GM19193 (cell line): ENCODE data around the gene FHOD3.

Experiments
- POLR2A ChIP-seq: IDR thresholded peaks from 4 replicates; pipeline ENCODE4 v1.6.1; 2011; ENCODE audit not compliant: insufficient read depth, insufficient read length; ENCODE audit errors: extremely low read depth

Gene FHOD3

DNA sequence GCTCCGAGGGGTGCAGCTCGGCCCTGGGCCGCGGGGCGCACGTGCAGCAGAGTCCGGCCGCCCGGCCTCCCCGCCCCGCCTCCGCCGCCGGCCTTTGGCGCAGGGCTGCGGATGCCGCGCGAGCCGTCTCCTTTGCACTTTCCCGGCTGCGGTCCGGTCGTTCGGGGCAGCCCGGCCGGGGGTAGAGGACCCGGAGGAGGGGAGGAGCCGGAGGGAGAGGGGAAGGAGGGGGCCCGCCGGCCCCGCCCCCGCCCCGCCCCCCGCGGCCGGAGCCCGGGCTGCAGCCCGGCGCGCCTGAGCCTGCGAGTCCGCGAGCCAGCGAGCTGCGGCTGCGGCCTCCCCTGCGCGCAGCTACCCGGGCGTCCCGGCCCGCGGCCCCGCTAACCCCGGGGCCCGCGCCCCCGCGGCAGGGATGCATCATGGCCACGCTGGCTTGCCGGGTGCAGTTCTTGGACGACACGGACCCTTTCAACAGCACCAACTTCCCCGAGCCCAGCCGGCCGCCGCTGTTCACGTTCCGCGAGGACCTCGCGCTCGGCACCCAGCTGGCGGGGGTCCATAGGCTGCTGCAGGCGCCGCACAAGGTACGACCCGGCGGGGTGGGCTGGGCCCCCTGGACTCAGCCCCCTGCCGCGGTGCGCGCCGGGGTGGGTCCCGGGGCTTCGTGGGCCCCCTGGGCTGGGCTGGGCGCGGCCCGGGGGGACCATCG, at the start of gene FHOD3:
Gene FHOD3 (plus strand): TSS at position 297 of the 709 bp plus-strand sequence. CDS start 123 bp downstream, at position 420.
- TF ChIP-seq POLR2A, result no peak

- TF ChIP-seq POLR2A, result no peak
These were observed 48.1 kb upstream of the FHOD3 start for GRCh38 chr18:36249392-36249791.

- TF ChIP-seq POLR2A, result no peak
These were observed 46.7 kb upstream of the FHOD3 start for GRCh38 chr18:36250827-36251226.

DNA sequence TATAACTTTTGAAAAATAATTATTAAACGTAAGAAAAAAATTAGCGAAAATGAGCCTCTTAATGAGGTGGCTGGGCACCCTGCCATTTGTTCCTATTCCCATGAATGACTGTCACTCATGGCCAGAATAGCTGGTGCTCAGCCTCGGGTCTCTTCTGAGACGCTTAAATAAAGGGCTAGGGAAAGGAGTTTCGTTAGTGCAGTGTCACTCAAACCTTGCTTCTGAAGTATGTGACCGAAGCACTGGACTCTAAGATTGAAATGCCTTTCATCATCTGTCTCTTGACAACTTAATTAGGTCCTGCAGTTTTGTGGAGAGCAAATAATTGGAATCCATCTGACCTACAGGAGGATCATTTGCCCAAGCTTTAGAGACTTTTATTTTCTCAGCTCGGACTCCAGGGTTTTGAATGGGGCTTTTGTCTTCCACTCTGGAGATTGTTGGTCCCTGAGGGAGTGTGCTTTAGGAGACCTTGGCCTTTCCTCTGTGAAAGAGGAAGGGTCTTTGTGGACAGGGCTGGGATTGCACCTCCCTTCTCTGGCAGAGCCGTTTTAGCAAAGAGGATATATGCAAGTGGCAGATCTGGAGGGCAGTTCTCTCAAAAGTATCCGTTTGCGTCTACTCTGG, 42.3 kb upstream of the FHOD3 start:
- no peak for TF ChIP-seq POLR2A

DNA sequence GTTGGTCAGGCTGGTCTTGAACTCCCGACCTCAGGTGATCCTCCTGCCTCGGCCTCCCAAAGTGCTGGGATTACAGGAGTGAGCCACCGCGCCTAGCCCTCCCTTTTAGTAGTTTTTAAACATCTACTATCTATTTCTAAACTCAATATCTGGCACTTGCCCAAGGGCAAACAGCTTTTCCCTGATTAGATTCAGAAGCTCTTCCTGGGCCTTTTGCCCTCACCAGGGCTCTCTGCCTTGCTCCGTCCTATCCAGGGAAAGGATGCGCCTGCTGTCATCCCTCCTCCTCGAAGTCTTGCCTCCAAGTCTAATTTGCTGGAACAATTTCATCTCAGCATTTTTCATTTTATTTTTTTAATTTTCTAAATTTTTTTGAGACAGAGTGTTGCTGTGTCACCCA, 41.4 kb upstream of the FHOD3 start:
- TF ChIP-seq POLR2A, result no peak

GRCh38 chr18:36262971-36263370, 34.5 kb upstream of the FHOD3 start:
- no peak for TF ChIP-seq POLR2A

DNA sequence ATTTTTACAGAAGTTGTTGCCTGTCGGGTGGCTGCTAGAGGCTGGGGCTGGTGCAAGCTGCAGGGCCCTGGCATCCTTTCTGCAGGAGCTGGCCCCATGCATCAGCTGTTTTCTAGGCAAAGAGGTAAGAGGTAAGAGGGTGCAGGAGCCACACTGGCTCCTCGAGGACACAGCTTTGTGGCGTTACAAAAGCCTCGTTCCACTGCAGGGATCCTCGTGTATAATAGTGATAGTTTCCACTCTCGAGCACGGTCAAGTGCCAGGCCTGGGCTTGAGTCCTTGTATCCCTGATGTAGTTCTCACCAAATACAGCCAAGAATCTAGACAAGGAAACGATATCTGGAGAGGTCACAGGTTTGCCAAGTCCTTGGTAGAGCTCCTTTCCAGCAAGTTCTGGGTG, 33.2 kb upstream of the FHOD3 start:
- TF ChIP-seq POLR2A, result no peak

DNA sequence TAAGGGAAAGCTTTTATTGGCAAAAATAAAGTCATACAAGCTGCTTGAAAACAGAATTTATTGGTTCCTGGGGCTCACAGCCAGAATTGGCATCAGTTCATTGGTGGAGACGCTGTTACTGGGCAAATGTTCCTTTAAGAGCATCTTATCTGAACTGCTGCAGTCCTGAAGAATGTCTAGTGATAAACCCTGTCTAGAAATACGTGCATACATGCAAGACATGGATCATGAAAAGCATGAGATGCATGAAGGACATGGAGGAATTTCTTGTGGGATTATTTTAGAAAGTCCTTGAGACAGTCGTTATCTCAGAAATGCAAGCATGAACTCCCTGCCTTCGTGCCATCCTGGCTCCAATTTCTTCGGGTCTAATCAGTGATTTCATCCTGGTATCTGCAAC, 32.5 kb upstream of the FHOD3 start:
- no peak for TF ChIP-seq POLR2A

DNA sequence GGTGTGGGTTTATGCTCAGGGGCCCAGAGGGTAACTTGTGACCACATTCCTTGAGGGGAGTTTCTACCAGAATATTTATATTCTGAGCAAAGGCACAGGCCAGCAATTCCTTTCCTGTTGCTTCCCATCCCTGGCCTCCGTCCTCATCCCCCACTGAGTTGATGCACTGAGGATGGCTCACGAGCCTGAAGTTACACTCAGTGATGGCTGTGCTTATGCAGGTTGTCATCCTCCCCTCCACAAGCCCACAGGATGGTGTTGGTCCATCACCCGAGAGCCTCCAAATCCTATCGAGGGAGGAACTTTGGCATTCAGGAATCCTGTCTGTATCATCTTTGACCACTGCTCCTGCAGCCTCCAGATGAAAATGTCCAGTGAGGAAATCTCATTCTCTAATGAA, 28.4 kb upstream of the FHOD3 start:
- no peak for TF ChIP-seq POLR2A

GRCh38 chr18:36271153-36271552, 26.4 kb upstream of the FHOD3 start:
- TF ChIP-seq POLR2A, result no peak

DNA sequence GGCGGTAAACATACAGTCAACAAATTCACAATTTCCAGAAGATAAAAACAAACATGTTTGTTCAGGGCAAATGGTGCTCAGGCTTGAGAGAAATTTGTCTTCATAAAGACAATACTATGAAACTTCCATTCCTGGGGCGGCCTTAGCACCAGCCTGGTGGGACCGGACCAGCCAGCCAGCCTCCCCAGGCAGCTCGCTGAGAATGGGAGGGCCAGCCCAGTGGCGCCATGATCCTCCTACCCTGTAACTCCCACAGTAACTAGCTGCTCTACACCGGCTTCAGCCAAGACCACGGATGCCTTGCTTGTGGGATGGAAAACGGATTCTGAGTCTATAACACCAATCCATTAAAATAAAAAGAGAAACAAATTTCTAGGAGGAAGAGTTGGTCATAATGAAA, 24.2 kb upstream of the FHOD3 start:
- no peak for TF ChIP-seq POLR2A

- TF ChIP-seq POLR2A, result no peak
These were observed 23.3 kb upstream of the FHOD3 start for GRCh38 chr18:36274083-36274715.

DNA sequence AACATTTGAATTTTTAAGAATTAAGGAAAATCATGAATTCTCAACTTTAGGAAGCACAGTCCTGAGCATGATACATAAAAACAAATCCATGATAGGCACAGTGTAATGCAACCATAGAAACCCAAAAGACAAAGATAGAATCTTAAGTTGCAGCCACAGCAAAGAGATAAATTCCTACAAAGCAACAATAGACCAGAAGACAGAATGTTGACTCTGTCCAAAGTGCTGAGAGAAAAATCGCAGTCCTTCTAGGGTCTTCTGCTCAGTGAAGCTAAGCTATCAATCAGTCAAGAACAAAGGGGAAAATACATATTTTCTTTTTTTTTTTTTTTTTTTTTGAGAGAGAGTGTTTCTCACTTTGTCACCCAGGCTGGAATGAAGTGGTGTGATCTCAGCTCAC, 22.0 kb upstream of the FHOD3 start:
- no peak for TF ChIP-seq POLR2A

GRCh38 chr18:36279001-36279400, 18.5 kb upstream of the FHOD3 start:
- no peak for TF ChIP-seq POLR2A

DNA sequence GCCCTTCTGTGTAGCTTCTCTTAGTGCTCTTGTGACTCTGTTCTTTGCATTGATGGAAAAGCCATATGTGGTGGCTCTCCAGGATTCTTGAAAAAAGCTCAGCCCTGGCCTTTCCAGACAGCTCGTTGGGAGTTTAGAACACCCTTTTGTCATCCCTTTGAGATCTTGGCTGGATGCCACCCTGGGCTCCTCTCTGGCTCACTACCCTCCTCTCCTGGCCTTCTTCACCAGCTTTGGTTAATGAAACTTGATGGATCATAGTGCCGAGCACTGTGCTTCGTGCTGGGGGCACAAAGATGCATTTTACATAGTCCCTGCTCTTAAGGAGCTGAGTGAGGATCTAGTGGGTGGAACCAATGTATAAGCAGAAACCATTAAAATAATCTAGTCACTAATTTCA, 15.6 kb upstream of the FHOD3 start:
- no peak for TF ChIP-seq POLR2A

- TF ChIP-seq POLR2A, result no peak
These were observed 14.1 kb upstream of the FHOD3 start for GRCh38 chr18:36283448-36283847.
